MG63 (cell line): ENCODE results near the gene TSPAN32. TPM values are rescaled to one million over a fixed set of nuclear protein-coding genes. Genes with fewer than 3 reads are reported as not detected.
"Not testable (repeated sequence)": the region's sequence is repeated elsewhere in the genome, so short reads cannot be mapped to it uniquely, and the experiment has no call there.

Experiments
- DNase-seq: peaks from one replicate; pipeline ENCODE4 v3.0.0-alpha.2; 2020
- H3K27me3 ChIP-seq: fragments of 250-450 bp; sonication (Bioruptor Pico); 2 replicates; pipeline ENCODE4 v1.5.1; 2020; ENCODE audit warnings: mild to moderate bottlenecking, moderate library complexity
- H3K36me3 ChIP-seq: fragments of 250-450 bp; sonication (Bioruptor Pico); 2 replicates; pipeline ENCODE4 v1.5.1; 2020; ENCODE audit warnings: mild to moderate bottlenecking, moderate library complexity
- H3K4me3 ChIP-seq: fragments of 250-450 bp; sonication (Bioruptor Pico); 2 replicates; pipeline ENCODE4 v1.5.1; 2020; ENCODE audit warnings: mild to moderate bottlenecking, moderate library complexity
- H3K9me3 ChIP-seq: fragments of 250-450 bp; sonication (Bioruptor Pico); 2 replicates; pipeline ENCODE4 v1.5.1; 2020; ENCODE audit warnings: mild to moderate bottlenecking, moderate library complexity
- total RNA-seq: library from RNA; depleted of rRNA; stranded (reverse); fragments of >200 nt; shearing (Covaris generic); gene quantifications from 2 replicates; pipeline ENCODE4 v1.2.3, GENCODE V29; 2014; ENCODE audit warnings: low replicate concordance; rRNA removed

Gene TSPAN32
- total RNA-seq, 1 experiment from 2014 or later: 4.3 TPM

GRCh38 chr11:2358754-2359442, 57.1 kb downstream of the TSPAN32 start:
- Histone ChIP-seq H3K9me3 (no peaks in the 10 kb centered on the region), H3K36me3 (no peaks in the 10 kb centered on the region), H3K27me3 (no peaks in the 10 kb centered on the region), H3K4me3 (no peak overlapping the region)
- no peak for DNase-seq

- H3K4me3 ChIP-seq: no peak overlapping the region
- no peak for DNase-seq
- H3K9me3 ChIP-seq: no peaks in the 10 kb centered on the region
- no peaks in the 10 kb centered on the region for H3K27me3 ChIP-seq
- no peaks in the 10 kb centered on the region for H3K36me3 ChIP-seq
These were observed 57.7 kb downstream of the TSPAN32 start for GRCh38 chr11:2359557-2359956.

DNA sequence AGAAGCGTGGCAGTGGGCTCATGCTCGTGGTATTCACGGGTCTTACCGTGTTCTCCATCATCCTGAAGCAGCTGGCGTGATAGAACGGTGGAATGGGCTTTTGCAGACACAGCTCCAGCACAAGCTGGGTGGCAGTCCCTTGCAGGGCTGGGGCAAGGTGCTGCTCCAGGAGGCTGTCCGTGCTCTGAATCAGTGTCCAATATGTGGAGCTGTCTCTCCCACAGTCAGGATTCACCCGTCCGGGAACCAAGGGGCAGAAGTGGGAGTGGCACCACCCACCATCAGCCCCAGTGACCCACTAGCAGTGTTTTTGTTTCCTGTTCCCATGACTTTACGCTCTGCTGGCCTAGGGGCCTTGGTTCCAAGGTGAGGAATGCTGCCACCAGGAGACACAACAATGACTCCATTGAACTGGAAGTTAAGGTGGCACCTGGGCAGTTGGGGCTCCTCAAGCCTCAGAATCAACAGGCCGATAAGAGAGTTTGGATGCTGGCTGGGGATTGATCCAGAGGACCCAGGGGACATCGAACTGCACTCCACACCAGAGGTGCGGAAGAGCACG, 58.3 kb downstream of the TSPAN32 start:
- no peaks in the 10 kb centered on the region for H3K27me3 ChIP-seq
- no peaks in the 10 kb centered on the region for H3K36me3 ChIP-seq
- no peak for DNase-seq
- no peaks in the 10 kb centered on the region for H3K9me3 ChIP-seq
- no peak overlapping the region for H3K4me3 ChIP-seq

DNA sequence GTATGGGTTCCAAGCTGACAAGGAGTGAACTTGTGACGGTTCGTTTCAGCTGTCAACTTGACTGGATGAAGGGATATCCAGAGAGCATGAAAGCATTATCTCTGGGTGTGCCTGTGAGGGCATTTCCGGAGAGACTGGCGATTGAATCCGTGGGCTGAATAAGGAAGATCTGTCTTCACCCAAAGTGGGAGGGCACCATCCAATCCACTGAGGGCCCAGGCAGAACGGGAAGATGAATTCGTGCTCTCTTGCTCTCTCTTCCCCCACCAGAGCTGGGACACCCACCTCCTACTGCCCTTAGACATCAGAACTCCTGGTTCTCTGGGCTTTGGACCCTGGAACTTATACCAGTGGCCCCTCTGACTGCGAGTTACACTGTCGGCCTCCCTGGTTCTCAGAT, 59.8 kb downstream of the TSPAN32 start:
- H3K27me3 ChIP-seq: no peaks in the 10 kb centered on the region
- no peak overlapping the region for H3K4me3 ChIP-seq
- no peaks in the 10 kb centered on the region for H3K36me3 ChIP-seq
- H3K9me3 ChIP-seq: no peaks in the 10 kb centered on the region
- no peak for DNase-seq

GRCh38 chr11:2362414-2362813, 60.6 kb downstream of the TSPAN32 start:
- no peaks in the 10 kb centered on the region for H3K36me3 ChIP-seq
- DNase-seq: no peak
- no peak overlapping the region for H3K4me3 ChIP-seq
- no peaks in the 10 kb centered on the region for H3K27me3 ChIP-seq
- no peaks in the 10 kb centered on the region for H3K9me3 ChIP-seq

DNA sequence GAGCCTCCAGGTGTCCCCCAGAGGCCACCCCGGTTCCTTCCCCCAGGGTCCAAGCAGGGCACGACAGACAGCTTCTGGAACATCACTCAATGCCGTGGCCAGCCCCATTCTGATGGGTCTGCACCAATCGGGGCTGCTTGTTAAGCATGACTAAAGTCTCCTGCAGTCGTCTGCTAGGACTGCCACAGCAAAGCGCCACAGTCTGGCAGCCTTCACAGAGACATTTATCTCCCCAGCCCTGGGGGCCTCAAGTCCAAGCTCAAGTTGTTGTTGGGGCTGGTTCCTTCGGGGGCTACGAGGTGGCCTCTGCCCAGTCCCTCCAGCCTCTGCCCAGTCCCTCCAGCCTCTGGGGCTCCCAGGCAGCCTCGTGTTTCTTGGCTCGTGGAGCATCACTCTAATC, 61.3 kb downstream of the TSPAN32 start:
- Histone ChIP-seq H3K27me3 (no peaks in the 10 kb centered on the region), H3K9me3 (no peaks in the 10 kb centered on the region), H3K4me3 (no peak overlapping the region), H3K36me3 (no peaks in the 10 kb centered on the region)
- no peak for DNase-seq

DNA sequence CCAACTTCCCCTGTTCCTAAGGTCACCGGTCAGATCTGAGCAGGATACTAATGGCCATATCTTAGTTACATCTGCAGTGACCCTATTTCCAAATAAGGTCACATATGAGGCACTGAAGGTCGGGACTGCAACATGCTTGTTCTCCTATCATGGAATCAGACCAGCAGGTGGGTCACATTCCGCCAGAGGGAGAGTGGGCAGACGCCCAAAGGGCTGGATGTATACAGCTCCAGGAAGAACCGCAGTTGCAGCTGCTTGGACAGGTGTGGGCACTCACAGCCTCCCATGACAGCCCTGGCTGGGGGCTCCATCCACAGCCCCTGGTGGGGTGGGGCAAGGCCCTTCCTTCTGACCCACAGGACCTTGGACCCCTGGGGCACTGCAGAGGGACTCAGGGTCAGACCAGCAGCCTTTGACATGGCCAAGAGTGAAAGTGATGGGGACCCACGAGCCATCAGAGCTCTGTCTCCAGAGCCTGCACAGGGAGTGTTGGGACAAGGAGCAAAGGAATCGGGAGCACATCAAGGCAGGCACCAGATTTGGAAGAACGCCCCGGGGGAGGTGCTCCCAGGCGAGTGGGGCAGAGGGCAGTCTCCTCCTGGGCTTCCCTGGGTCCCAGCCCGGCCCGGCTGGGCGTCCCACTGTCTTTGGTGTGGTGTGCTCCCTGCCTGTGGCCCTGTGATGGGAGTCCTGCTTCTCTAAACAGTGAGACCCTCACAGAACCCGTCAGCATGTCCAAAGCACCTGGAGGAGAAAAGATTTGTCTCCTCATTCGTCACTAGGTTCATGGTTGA, 62.0 kb downstream of the TSPAN32 start:
- H3K36me3 ChIP-seq: no peaks in the 10 kb centered on the region
- no peak overlapping the region for H3K4me3 ChIP-seq
- H3K9me3 ChIP-seq: no peaks in the 10 kb centered on the region
- no peaks in the 10 kb centered on the region for H3K27me3 ChIP-seq
- no peak for DNase-seq

GRCh38 chr11:2364386-2364785, 62.6 kb downstream of the TSPAN32 start:
- not testable (repeated sequence) for H3K4me3 ChIP-seq, H3K9me3 ChIP-seq, H3K36me3 ChIP-seq, DNase-seq, H3K27me3 ChIP-seq

GRCh38 chr11:2365571-2366210, 63.9 kb downstream of the TSPAN32 start:
- H3K9me3 ChIP-seq: no peaks in the 10 kb centered on the region
- H3K27me3 ChIP-seq: no peaks in the 10 kb centered on the region
- DNase-seq: no peak
- no peak overlapping the region for H3K4me3 ChIP-seq
- H3K36me3 ChIP-seq: no peaks in the 10 kb centered on the region

DNA sequence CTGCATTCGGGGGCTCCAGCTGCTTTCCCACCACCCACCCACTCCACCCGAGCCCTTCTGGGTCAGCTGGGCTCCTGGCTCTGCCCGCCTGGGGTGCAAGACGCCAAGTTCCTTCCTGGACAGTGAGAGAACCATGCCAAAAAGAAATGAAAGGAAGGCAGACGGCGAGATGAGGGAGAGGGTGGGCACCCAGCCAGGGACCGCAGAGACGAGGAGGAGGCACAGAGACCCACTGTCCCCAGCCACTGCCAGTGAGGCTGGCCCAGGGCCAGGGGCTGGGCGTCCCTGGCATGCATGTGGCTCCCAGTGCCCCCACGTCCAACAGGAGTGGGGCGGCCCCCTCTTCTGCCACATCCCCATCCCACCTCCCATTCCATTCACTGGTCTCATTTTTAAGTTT, 64.5 kb downstream of the TSPAN32 start:
- Histone ChIP-seq H3K36me3 (no peaks in the 10 kb centered on the region), H3K9me3 (no peaks in the 10 kb centered on the region; the same call in 1 of the 2 replicates), H3K27me3 (no peaks in the 10 kb centered on the region), H3K4me3 (no peak overlapping the region)
- no peak for DNase-seq

GRCh38 chr11:2366733-2367132, 64.9 kb downstream of the TSPAN32 start:
- no peaks in the 10 kb centered on the region for H3K27me3 ChIP-seq
- H3K36me3 ChIP-seq: no peaks in the 10 kb centered on the region
- H3K9me3 ChIP-seq: no peaks in the 10 kb centered on the region; the same call in 1 of the 2 replicates
- no peak overlapping the region for H3K4me3 ChIP-seq
- no peak for DNase-seq

DNA sequence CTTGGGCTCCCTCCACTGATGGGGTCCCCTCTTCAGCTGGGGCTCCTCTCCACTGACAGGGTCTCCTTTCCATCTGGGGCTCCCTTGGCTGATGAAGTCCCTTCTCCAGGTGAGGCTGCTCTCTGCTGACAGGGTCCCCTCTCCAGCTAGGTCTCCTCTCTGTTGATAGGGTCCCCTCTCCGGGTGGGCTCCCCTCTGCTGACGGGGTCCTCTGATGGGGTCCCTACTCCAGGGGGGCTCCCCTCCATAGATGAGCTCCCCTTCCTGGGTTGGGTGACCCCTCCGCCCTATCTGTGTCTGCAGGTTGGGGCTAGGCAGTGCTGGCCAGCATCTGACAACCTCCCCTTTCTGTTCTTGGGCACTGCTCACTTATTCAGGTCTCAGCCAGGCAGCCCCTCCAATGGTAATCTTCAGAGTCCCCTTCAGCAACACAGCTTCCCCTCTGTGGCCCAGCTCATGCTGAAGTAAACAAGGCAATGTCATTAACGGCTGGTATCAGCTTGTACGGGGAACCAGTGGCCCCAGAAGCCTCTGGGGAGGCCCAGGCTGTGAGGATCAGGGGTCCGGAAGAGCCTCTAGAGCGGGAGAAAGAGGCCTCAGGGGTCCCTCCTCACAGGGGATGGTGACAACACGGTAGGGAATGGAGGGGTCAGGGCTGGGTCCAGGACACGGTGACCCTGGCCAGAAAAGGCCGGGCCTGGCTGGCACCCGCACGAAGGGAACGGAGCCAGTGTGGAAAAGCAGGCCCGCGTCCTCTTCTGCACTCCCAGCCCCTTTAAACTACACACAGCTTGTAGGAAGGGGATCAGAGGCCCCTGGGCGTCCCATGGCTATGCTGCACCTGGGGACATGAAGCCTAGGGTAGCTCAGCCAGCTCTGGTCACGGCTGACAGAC, 65.7 kb downstream of the TSPAN32 start:
- no peak for DNase-seq
- H3K36me3 ChIP-seq: no peaks in the 10 kb centered on the region

More for the DNA sequence above, 65.7 kb downstream of the TSPAN32 start:
- no peaks in the 10 kb centered on the region; the same call in 1 of the 2 replicates for H3K9me3 ChIP-seq
- H3K4me3 ChIP-seq: no peak overlapping the region
- no peaks in the 10 kb centered on the region for H3K27me3 ChIP-seq

Other genes starting within 250 kb of the TSPAN32 start
- not detected in 2 replicates for gene IGF2, start 162.6 kb upstream of the TSPAN32 start, total RNA-seq
- not detected in 2 replicates for gene INS, start 140.8 kb upstream of the TSPAN32 start, total RNA-seq
- gene TH, start 130.2 kb upstream of the TSPAN32 start, total RNA-seq: not detected in 2 replicates
- not detected in 2 replicates for gene ASCL2, start 31.4 kb upstream of the TSPAN32 start, total RNA-seq
- gene C11orf21, start 95 bp upstream of the TSPAN32 start, total RNA-seq: 8.4 and 18.1 TPM in 2 replicates
- 141 and 182 TPM in 2 replicates for gene CD81, start 75.3 kb downstream of the TSPAN32 start, total RNA-seq
- 58.7 and 90.1 TPM in 2 replicates for gene TSSC4, start 98.7 kb downstream of the TSPAN32 start, total RNA-seq
- not detected in 2 replicates for gene TRPM5, start 142.5 kb downstream of the TSPAN32 start, total RNA-seq
- gene KCNQ1, start 143.0 kb downstream of the TSPAN32 start, total RNA-seq: not detected in 2 replicates